ENCODE results near the gene ATP8B2. TPM values are rescaled to one million over a fixed set of nuclear protein-coding genes. Genes with fewer than 3 reads are reported as not detected.
"Not testable (repeated sequence)": the region's sequence is repeated elsewhere in the genome, so short reads cannot be mapped to it uniquely, and the experiment has no call there.

Gene ATP8B2, protein sequence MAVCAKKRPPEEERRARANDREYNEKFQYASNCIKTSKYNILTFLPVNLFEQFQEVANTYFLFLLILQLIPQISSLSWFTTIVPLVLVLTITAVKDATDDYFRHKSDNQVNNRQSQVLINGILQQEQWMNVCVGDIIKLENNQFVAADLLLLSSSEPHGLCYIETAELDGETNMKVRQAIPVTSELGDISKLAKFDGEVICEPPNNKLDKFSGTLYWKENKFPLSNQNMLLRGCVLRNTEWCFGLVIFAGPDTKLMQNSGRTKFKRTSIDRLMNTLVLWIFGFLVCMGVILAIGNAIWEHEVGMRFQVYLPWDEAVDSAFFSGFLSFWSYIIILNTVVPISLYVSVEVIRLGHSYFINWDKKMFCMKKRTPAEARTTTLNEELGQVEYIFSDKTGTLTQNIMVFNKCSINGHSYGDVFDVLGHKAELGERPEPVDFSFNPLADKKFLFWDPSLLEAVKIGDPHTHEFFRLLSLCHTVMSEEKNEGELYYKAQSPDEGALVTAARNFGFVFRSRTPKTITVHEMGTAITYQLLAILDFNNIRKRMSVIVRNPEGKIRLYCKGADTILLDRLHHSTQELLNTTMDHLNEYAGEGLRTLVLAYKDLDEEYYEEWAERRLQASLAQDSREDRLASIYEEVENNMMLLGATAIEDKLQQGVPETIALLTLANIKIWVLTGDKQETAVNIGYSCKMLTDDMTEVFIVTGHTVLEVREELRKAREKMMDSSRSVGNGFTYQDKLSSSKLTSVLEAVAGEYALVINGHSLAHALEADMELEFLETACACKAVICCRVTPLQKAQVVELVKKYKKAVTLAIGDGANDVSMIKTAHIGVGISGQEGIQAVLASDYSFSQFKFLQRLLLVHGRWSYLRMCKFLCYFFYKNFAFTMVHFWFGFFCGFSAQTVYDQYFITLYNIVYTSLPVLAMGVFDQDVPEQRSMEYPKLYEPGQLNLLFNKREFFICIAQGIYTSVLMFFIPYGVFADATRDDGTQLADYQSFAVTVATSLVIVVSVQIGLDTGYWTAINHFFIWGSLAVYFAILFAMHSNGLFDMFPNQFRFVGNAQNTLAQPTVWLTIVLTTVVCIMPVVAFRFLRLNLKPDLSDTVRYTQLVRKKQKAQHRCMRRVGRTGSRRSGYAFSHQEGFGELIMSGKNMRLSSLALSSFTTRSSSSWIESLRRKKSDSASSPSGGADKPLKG
- 10.6 and 19.6 TPM in 2 replicates for total RNA-seq (2014; rRNA removed; shearing (Covaris generic); ENCODE audit: low replicate concordance)

DNA sequence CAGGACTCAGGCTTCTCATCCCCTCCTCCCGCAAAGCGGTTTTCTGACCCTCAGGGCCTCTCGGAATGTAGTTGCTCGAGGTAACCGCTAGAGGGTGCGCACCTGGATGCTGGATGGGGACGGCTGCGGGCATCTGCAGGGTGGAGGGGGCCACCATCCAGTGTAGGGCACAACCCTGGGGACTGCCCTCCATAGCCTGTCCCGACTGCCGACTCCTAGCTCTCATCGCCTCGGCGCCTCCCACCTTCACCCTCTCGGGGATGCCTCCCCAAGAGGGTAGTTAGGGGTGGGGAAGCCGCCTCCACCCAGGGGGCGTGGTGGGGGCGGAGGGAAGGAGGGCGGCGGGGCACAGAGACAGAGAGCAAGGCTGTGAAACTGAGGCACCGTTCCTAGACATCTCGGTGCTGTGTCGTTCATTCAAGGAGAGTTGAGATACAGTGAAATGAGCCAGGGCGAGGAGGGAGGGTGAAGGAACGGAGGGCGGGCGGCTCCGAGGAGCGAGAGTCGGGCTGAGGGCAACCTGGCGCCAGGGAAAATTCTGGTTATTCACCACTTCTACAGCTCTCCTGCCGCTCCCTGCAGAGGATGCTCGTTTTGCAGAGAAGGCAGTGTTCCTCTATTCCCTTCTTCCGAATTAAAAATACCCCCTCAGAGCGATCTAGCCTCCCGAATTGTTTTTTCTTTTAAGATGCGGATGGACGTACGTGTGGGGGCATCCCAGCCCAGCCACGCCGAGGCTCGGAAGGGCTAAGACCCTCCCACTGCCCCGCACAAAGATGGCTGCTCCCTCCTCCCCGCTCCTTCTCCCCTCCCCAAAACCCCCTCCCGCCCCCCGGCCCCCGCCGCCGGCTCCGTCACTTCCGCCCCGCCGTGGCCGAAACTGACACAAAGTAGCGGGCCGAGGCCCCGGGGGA, at the start of gene ATP8B2:
Gene ATP8B2, plus strand, starts transcription at position 857 of the 914 bp plus-strand sequence. CDS start 2,617 bp downstream, outside the sequence.
- Histone ChIP-seq H3K4me3 (ENCODE audit: low read length) (peak within 1 kb of the TSS; percentile 71), H3K9me2 (replicated peaks; ENCODE audit: insufficient read depth, low read length) (no peaks in the 10 kb centered on the region), H3K79me2 (ENCODE audit: low read length) (no peaks in the 10 kb centered on the region), H3K27me3 (ENCODE audit: low read length) (no peaks in the 10 kb centered on the region), H3K36me3 (ENCODE audit: insufficient read depth, low read length) (no peaks in the 10 kb centered on the region), H4K20me1 (ENCODE audit: insufficient read depth, low read depth, low read length) (peaks cover 5% of the 10 kb centered on the region; the same call in 1 of the 2 replicates), H2AFZ (ENCODE audit: low read length) (peak within 1 kb of the TSS; percentile 92), H3K9me3 (ENCODE audit: low read length) (no peaks in the 10 kb centered on the region), H3K4me1 (ENCODE audit: low read length) (peaks cover 36% of the 10 kb centered on the region), H3K27ac (ENCODE audit: low read length) (no peak within 1 kb of the TSS), H3K9ac (ENCODE audit: low read length) (peak within 1 kb of the TSS; percentile 75), H3K4me2 (ENCODE audit: low read depth, low read length, poor library complexity, severe bottlenecking) (peak within 1 kb of the TSS; percentile 84)
- peak; percentile 93 for DNase-seq

DNA sequence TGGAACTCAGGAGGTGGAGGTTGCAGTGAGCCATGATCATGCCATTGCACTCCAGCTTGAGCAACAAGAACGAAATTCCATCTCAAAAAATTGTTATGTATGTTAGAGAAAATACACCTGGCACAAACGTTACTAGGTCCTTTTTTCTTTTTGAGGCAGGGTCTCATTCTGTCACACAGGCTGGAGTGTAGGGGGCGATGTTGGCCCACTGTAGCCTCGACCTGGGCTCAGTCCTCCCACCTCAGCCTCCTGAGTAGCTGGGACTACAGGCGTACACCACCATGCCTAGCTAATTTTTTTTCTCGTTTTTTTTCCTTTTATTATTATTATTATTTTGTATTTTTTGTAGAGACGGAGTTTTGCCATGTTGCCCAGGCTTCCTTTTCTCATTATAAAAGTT, 48.5 kb upstream of the ATP8B2 start:
- H3K27ac ChIP-seq (ENCODE audit: low read length) = no peak overlapping the region
- H3K9me3 ChIP-seq (ENCODE audit: low read length) = no peaks in the 10 kb centered on the region
- H3K27me3 ChIP-seq (ENCODE audit: low read length) = no peaks in the 10 kb centered on the region
- H3K4me1 ChIP-seq (ENCODE audit: low read length) = peaks cover 11% of the 10 kb centered on the region
- H3K79me2 ChIP-seq (ENCODE audit: low read length) = peaks cover 15% of the 10 kb centered on the region
- no peak for DNase-seq
- no peaks in the 10 kb centered on the region for H4K20me1 ChIP-seq (ENCODE audit: insufficient read depth, low read depth, low read length)
- no peak overlapping the region for H3K4me3 ChIP-seq (ENCODE audit: low read length)
- H3K4me2 ChIP-seq (ENCODE audit: low read depth, low read length, poor library complexity, severe bottlenecking) = no peak overlapping the region
- H3K9ac ChIP-seq (ENCODE audit: low read length) = no peak overlapping the region
- no peaks in the 10 kb centered on the region; the same call in 1 of the 2 replicates for H3K36me3 ChIP-seq (ENCODE audit: insufficient read depth, low read length)
- H2AFZ ChIP-seq (ENCODE audit: low read length) = no peak overlapping the region
- no peaks in the 10 kb centered on the region for H3K9me2 ChIP-seq (replicated peaks; ENCODE audit: insufficient read depth, low read length)

DNA sequence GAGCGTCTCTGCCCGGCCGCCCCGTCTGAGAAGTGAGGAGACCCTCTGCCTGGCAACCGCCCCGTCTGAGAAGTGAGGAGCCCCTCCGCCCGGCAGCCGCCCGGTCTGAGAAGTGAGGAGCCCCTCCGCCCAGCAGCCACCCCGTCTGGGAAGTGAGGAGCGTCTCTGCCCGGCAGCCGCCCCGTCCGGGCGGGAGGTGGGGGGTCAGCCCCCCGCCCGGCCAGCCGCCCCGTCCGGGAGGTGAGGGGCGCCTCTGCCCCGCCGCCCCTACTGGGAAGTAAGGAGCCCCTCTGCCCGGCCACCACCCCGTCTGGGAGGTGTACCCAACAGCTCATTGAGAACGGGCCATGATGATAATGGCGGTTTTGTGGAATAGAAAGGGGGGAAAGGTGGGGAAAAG, 37.7 kb upstream of the ATP8B2 start:
- not testable (repeated sequence) for H3K9ac ChIP-seq (ENCODE audit: low read length); H3K4me3 ChIP-seq (ENCODE audit: low read length); H4K20me1 ChIP-seq (ENCODE audit: insufficient read depth, low read depth, low read length); H3K9me3 ChIP-seq (ENCODE audit: low read length); H2AFZ ChIP-seq (ENCODE audit: low read length); H3K27me3 ChIP-seq (ENCODE audit: low read length); H3K79me2 ChIP-seq (ENCODE audit: low read length); H3K9me2 ChIP-seq (replicated peaks; ENCODE audit: insufficient read depth, low read length); DNase-seq; H3K4me2 ChIP-seq (ENCODE audit: low read depth, low read length, poor library complexity, severe bottlenecking); H3K4me1 ChIP-seq (ENCODE audit: low read length); H3K27ac ChIP-seq (ENCODE audit: low read length); H3K36me3 ChIP-seq (ENCODE audit: insufficient read depth, low read length)

DNA sequence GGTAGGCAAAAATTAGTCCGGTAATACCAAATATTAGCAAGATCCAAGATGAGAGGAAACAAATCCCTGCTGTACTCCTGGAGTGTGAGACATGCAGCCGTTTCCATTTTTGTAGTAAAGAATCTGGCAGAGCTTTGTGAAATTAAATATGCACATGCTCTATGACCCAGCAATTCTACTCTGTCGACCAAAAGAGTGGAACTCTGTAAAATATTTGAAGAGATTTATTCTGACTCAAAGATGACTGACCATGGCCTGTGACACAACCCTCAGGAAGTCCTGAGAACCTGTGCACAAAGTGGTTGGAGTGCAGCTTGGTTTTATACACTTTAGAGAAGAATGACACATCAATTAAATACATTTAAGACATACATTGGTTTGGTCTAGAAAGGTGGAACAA, 36.7 kb upstream of the ATP8B2 start:
- Histone ChIP-seq H2AFZ (ENCODE audit: low read length) (no peak overlapping the region), H3K9ac (ENCODE audit: low read length) (no peak overlapping the region), H3K36me3 (ENCODE audit: insufficient read depth, low read length) (no peaks in the 10 kb centered on the region), H3K4me1 (ENCODE audit: low read length) (no peaks in the 10 kb centered on the region), H3K4me3 (ENCODE audit: low read length) (no peak overlapping the region), H4K20me1 (ENCODE audit: insufficient read depth, low read depth, low read length) (no peaks in the 10 kb centered on the region), H3K4me2 (ENCODE audit: low read depth, low read length, poor library complexity, severe bottlenecking) (no peak overlapping the region), H3K9me3 (ENCODE audit: low read length) (no peaks in the 10 kb centered on the region), H3K79me2 (ENCODE audit: low read length) (no peaks in the 10 kb centered on the region), H3K9me2 (replicated peaks; ENCODE audit: insufficient read depth, low read length) (no peaks in the 10 kb centered on the region), H3K27ac (ENCODE audit: low read length) (no peak overlapping the region), H3K27me3 (ENCODE audit: low read length) (no peaks in the 10 kb centered on the region)
- DNase-seq = no peak

DNA sequence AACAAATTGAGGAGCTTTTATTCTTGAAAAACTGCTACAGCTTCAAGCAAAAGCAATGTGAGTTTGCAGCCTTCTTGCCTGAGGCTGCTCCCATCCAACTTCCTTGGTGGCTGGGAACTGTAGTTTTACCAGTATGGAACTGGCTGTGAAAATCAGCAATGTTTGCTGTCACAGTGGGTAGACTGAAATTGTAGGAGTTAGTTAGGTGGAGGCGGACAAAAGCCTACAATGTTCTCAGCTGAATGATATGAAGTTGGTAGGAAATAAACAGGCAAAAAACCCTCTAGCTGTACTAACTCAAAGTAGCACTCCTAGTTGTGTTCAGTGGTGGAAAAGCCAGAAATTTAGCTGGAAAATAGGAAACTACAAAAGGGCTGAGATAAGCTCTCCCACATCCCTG, 34.4 kb upstream of the ATP8B2 start:
- no peak for DNase-seq
- H3K79me2 ChIP-seq (ENCODE audit: low read length) = no peaks in the 10 kb centered on the region
- H3K4me1 ChIP-seq (ENCODE audit: low read length) = no peaks in the 10 kb centered on the region
- no peak overlapping the region for H3K4me3 ChIP-seq (ENCODE audit: low read length)
- no peaks in the 10 kb centered on the region for H3K36me3 ChIP-seq (ENCODE audit: insufficient read depth, low read length)
- no peak overlapping the region for H2AFZ ChIP-seq (ENCODE audit: low read length)
- no peak overlapping the region for H3K27ac ChIP-seq (ENCODE audit: low read length)
- H3K9me3 ChIP-seq (ENCODE audit: low read length) = peaks cover 9% of the 10 kb centered on the region; the same call in 1 of the 2 replicates
- no peaks in the 10 kb centered on the region for H3K9me2 ChIP-seq (replicated peaks; ENCODE audit: insufficient read depth, low read length)
- no peaks in the 10 kb centered on the region for H4K20me1 ChIP-seq (ENCODE audit: insufficient read depth, low read depth, low read length)
- no peak overlapping the region for H3K4me2 ChIP-seq (ENCODE audit: low read depth, low read length, poor library complexity, severe bottlenecking)
- H3K27me3 ChIP-seq (ENCODE audit: low read length) = no peaks in the 10 kb centered on the region
- no peak overlapping the region for H3K9ac ChIP-seq (ENCODE audit: low read length)

DNA sequence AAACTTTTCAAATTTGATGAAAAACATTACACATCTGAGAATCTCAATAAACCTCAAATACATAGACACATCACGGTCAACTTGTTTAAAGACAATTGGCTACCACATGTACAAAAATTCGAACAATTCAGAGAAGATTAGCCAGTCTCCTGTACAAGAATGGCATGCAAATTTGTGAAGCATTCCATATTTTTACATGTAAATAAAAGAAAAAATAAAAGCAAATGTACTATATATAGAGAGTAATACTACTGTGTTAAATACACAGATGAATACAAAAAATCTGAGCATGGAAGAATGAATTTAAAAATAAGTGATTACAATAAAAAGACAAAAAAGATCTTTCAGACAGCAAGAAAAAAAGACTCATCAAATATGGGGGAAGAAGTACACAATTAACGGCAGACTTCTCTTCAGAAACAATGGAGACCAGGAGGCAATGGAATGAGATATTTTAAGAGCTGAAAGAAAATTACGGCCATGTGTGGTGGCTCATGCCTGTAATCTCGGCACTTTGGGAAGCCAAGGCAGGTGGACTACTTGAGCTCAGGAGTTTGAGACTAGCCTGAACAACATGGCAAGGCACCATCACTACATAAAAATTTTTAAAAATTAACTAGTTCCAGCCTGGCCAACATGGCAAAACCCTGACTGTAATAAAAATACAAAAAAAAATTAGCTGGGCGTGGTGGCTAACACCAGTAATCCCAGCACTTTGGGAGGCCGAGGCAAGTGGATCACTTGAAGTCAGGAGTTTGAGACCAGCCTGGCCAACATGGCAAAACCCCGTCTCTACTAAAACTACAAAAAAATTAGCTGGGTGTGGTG, 29.7 kb upstream of the ATP8B2 start:
- Histone ChIP-seq H3K27me3 (ENCODE audit: low read length) (no peaks in the 10 kb centered on the region), H3K4me1 (ENCODE audit: low read length) (no peaks in the 10 kb centered on the region), H4K20me1 (ENCODE audit: insufficient read depth, low read depth, low read length) (no peaks in the 10 kb centered on the region), H3K9me2 (replicated peaks; ENCODE audit: insufficient read depth, low read length) (no peaks in the 10 kb centered on the region), H3K79me2 (ENCODE audit: low read length) (no peaks in the 10 kb centered on the region), H3K36me3 (ENCODE audit: insufficient read depth, low read length) (no peaks in the 10 kb centered on the region), H3K27ac (ENCODE audit: low read length) (no peak overlapping the region), H3K9ac (ENCODE audit: low read length) (no peak overlapping the region), H3K4me3 (ENCODE audit: low read length) (no peak overlapping the region), H3K9me3 (ENCODE audit: low read length) (peaks cover 9% of the 10 kb centered on the region; the same call in 1 of the 2 replicates), H3K4me2 (ENCODE audit: low read depth, low read length, poor library complexity, severe bottlenecking) (no peak overlapping the region), H2AFZ (ENCODE audit: low read length) (no peak overlapping the region)
- no peak for DNase-seq

DNA sequence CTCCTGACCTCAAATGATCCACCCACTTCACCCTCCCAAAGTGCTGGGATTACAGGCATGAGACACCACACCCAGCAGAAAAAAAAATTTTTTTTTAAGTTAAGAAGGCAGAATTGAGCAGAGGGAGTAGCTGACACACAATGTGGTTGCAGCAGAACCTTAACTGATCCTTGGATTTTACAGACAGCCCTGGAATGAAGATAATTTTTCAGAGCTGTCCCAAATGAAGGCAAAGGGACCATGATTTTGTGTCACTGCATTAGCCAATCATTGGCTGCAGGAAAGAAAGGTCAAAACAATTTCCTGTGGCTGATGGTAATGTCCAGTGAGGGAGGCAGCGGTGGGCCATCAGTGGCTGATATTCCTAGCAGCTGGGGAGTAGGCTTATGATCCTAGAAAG, 23.7 kb upstream of the ATP8B2 start:
- Histone ChIP-seq H3K4me2 (ENCODE audit: low read depth, low read length, poor library complexity, severe bottlenecking) (no peak overlapping the region), H3K4me3 (ENCODE audit: low read length) (no peak overlapping the region), H3K79me2 (ENCODE audit: low read length) (no peaks in the 10 kb centered on the region), H3K4me1 (ENCODE audit: low read length) (no peaks in the 10 kb centered on the region), H2AFZ (ENCODE audit: low read length) (no peak overlapping the region), H4K20me1 (ENCODE audit: insufficient read depth, low read depth, low read length) (no peaks in the 10 kb centered on the region), H3K9me3 (ENCODE audit: low read length) (no peaks in the 10 kb centered on the region), H3K27me3 (ENCODE audit: low read length) (no peaks in the 10 kb centered on the region), H3K9ac (ENCODE audit: low read length) (no peak overlapping the region), H3K36me3 (ENCODE audit: insufficient read depth, low read length) (no peaks in the 10 kb centered on the region), H3K9me2 (replicated peaks; ENCODE audit: insufficient read depth, low read length) (no peaks in the 10 kb centered on the region), H3K27ac (ENCODE audit: low read length) (no peak overlapping the region)
- no peak for DNase-seq
